Ascending aorta (tissue), 2 donors: ENCODE results near the gene CRYBG1. TPM values are rescaled to one million over a fixed set of nuclear protein-coding genes. Genes with fewer than 3 reads are reported as not detected.
A peak's percentile ranks its signal among the peaks of the same experiment; 100 is the strongest.

Experiments used
- DNase-seq, 2 donors: peaks; one replicate each; pipeline ENCODE4 v3.0.0-alpha.2; 2019; ENCODE audit warnings: low spot score in 2 of 2
- H3K27ac ChIP-seq, 2 donors: fragments of 200-600 bp; sonication (generic); one replicate each; pipeline ENCODE4 v1.5.1; 2016 to 2017; ENCODE audit warnings: mild to moderate bottlenecking in 1 of 2
- H3K27me3 ChIP-seq: fragments of 200-600 bp; sonication (generic); one replicate; pipeline ENCODE4 v1.5.1; 2017
- H3K36me3 ChIP-seq, 2 donors: fragments of 200-600 bp; sonication (generic); one replicate each; pipeline ENCODE4 v1.5.1; 2016
- H3K4me1 ChIP-seq, 2 donors: fragments of 200-600 bp; sonication (generic); one replicate each; pipeline ENCODE4 v1.5.1; 2016 to 2017; ENCODE audit warnings: mild to moderate bottlenecking in 1 of 2
- H3K4me3 ChIP-seq, 2 donors: fragments of 200-600 bp; sonication (generic); one replicate each; pipeline ENCODE4 v1.5.1; 2016 to 2017; ENCODE audit warnings: mild to moderate bottlenecking in 1 of 2
- H3K9me3 ChIP-seq, 2 donors: fragments of 200-600 bp; sonication (generic); one replicate each; pipeline ENCODE4 v1.5.1; 2016
- CTCF ChIP-seq, 3 experiments: fragments of 200-600 bp in 2 of 3; fragments of 450-650 bp in 1 of 3; sonication (generic) in 2 of 3; IDR thresholded peaks; one replicate each; pipeline ENCODE4 v1.5.1; 2016 to 2019; ENCODE audit warnings: antibody characterized with exemption in 3 of 3, mild to moderate bottlenecking in 1 of 3, moderate library complexity in 1 of 3
- intact Hi-C: fragments of 100-400 bp; cut with DNase I; formaldehyde crosslinking; loops from one replicate; pipeline ENCODE4 v1.15.1; 2023
- total RNA-seq: library from RNA; depleted of rRNA; stranded (reverse); fragments of >200 nt; gene quantifications from one replicate; pipeline ENCODE4 v1.1.0, GENCODE V29; 2016

CRYBG1 gene
- total RNA-seq, 1 donor from 2014 or later, result 6.5 TPM

DNA sequence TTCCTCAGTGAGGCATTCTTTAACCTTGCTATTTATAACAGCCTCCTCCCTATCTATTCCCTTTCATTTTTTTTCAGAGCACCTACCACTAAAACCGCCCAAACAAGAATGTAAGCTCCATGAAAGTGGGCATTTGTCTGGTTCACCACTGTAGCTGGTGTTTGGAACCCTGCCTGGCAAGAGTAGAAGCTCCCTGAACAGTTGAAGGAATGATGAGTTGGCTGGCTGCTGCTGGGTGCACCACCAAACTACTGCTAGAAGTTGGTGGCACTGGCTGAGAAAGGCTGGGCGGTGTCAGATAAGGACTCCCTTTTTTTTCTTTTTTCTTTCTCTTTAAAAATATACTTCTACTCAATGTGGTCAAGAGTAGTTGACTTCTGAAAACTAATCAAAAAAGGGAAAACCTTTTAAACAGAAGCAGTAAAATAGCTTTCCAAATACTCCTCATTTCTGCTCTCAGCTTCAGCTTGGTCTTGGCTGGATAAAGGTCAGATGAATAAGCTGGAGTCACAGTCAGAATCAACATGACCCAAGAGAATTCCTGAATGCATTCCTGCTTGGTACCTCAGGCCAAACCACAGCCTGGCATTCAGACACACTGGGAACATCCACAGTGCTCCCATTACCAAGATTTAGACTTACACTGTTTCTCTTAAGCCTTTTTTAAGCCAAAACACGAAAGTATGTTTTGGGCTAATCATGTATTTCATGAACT lies 230.8 kb downstream of the CRYBG1 start:
- DNase-seq, result no peak
- no peak overlapping the region for H3K27ac ChIP-seq
- intact Hi-C loops, result no loop called here
- no peak overlapping the region for H3K4me3 ChIP-seq
- no peak for TF ChIP-seq CTCF (IDR thresholded peaks at IDR 0.05)
- H3K4me1 ChIP-seq, result no peaks in the 10 kb centered on the region
- peaks cover 0 to 8% of the 10 kb centered on the region in 2 donors for H3K36me3 ChIP-seq
- no peaks in the 10 kb centered on the region for H3K27me3 ChIP-seq
- H3K9me3 ChIP-seq, result no peaks in the 10 kb centered on the region

- no peak overlapping the region for H3K4me3 ChIP-seq
- H3K4me1 ChIP-seq, result no peaks in the 10 kb centered on the region
- H3K36me3 ChIP-seq, result peaks cover 0 to 6% of the 10 kb centered on the region in 2 donors
- intact Hi-C loops, result no loop called here
- no peaks in the 10 kb centered on the region for H3K9me3 ChIP-seq
- H3K27me3 ChIP-seq, result no peaks in the 10 kb centered on the region
- DNase-seq, result no peak
- H3K27ac ChIP-seq, result no peak overlapping the region
- no peak for TF ChIP-seq CTCF (IDR thresholded peaks at IDR 0.05)
Observed at GRCh38 chr6:106599440-106599839, 238.9 kb downstream of the CRYBG1 start.

- Histone ChIP-seq H3K4me1 (no peaks in the 10 kb centered on the region), H3K36me3 (peaks cover 0 to 6% of the 10 kb centered on the region in 2 donors), H3K4me3 (no peak overlapping the region), H3K27me3 (no peaks in the 10 kb centered on the region), H3K9me3 (no peaks in the 10 kb centered on the region), H3K27ac (no peak overlapping the region)
- intact Hi-C loops, result no loop called here
- TF ChIP-seq CTCF (IDR thresholded peaks at IDR 0.05), result no peak
- DNase-seq, result no peak
Observed at GRCh38 chr6:106600329-106600728, 239.8 kb downstream of the CRYBG1 start.

GRCh38 chr6:106608080-106608668 lies 247.7 kb downstream of the CRYBG1 start:
- no peak overlapping the region for H3K27ac ChIP-seq
- no peaks in the 10 kb centered on the region for H3K36me3 ChIP-seq
- H3K4me3 ChIP-seq, result no peak overlapping the region
- H3K9me3 ChIP-seq, result no peaks in the 10 kb centered on the region
- DNase-seq, result no peak
- intact Hi-C loops, result loop anchor here (2.0 kb wide), 1 partner anchor 371 kb away; no protein-coding TSS in a partner anchor
- no peaks in the 10 kb centered on the region for H3K27me3 ChIP-seq
- no peaks in the 10 kb centered on the region for H3K4me1 ChIP-seq
- peak in 2 of 3 experiments; percentile 33 to 57 for TF ChIP-seq CTCF (IDR thresholded peaks at IDR 0.05)

- Histone ChIP-seq H3K36me3 (peaks cover 0 to 3% of the 10 kb centered on the region in 2 donors), H3K9me3 (no peaks in the 10 kb centered on the region), H3K27ac (no peak overlapping the region), H3K27me3 (no peaks in the 10 kb centered on the region), H3K4me3 (no peak overlapping the region), H3K4me1 (no peaks in the 10 kb centered on the region)
- DNase-seq, result no peak
- no peak for TF ChIP-seq CTCF (IDR thresholded peaks at IDR 0.05)
- intact Hi-C loops, result loop anchor here (2.0 kb wide), 1 partner anchor 369 kb away; no protein-coding TSS in a partner anchor
Observed at GRCh38 chr6:106609699-106610098, 249.2 kb downstream of the CRYBG1 start.
